ENCODE results near the gene FRS2.

- TF ChIP-seq CTCF (conservative IDR thresholded peaks at IDR 0.05; ENCODE audit: low read depth, low read length) (no peak), EZH2phosphoT487 (IDR thresholded peaks at IDR 0.05; ENCODE audit: borderline replicate concordance, low read length) (no peak)
Measured at GRCh38 chr12:69601962-69602685, 131.9 kb downstream of the FRS2 start.

Measured in PC-3 (cell line).